ENCODE data around the gene BTD. TPM values are rescaled to one million over a fixed set of nuclear protein-coding genes. Genes with fewer than 3 reads are reported as not detected.

Gene BTD
- total RNA-seq, 2 donors from 2014 or later = 18.0 to 29.3 TPM

GRCh38 chr3:15690230-15690629 is 88.7 kb downstream of the BTD start:
- Histone ChIP-seq H3K27ac (no peak overlapping the region), H3K9ac (ENCODE audit: low read depth in 2 of 2, low read length in 2 of 2) (no peak overlapping the region), H3K27me3 (no peaks in the 10 kb centered on the region), H3K4me1 (no peaks in the 10 kb centered on the region), H3K36me3 (peaks cover 6% of the 10 kb centered on the region), H3K4me3 (no peak overlapping the region), H3K9me3 (no peaks in the 10 kb centered on the region)
- intact Hi-C loops (cut with DNase I) = no loop called here
- TF ChIP-seq CTCF (IDR thresholded peaks at IDR 0.05) = no peak
- no peak for DNase-seq

GRCh38 chr3:15690748-15691147 is 89.2 kb downstream of the BTD start:
- Histone ChIP-seq H3K9me3 (no peaks in the 10 kb centered on the region), H3K4me1 (no peaks in the 10 kb centered on the region), H3K27ac (no peak overlapping the region), H3K27me3 (no peaks in the 10 kb centered on the region), H3K36me3 (peaks cover 6% of the 10 kb centered on the region), H3K9ac (ENCODE audit: low read depth in 2 of 2, low read length in 2 of 2) (no peak overlapping the region), H3K4me3 (no peak overlapping the region)
- no peak for TF ChIP-seq CTCF (IDR thresholded peaks at IDR 0.05)
- intact Hi-C loops (cut with DNase I) = no loop called here
- DNase-seq = no peak

GRCh38 chr3:15693355-15693754 is 91.8 kb downstream of the BTD start:
- no peaks in the 10 kb centered on the region for H3K4me1 ChIP-seq
- H3K27me3 ChIP-seq = no peaks in the 10 kb centered on the region

GRCh38 chr3:15694628-15695027 is 93.1 kb downstream of the BTD start:
- no peak for DNase-seq
- Histone ChIP-seq H3K27me3 (no peaks in the 10 kb centered on the region), H3K4me3 (no peak overlapping the region), H3K4me1 (no peaks in the 10 kb centered on the region), H3K27ac (no peak overlapping the region), H3K9me3 (no peaks in the 10 kb centered on the region), H3K9ac (ENCODE audit: low read depth in 2 of 2, low read length in 2 of 2) (no peak overlapping the region), H3K36me3 (no peaks in the 10 kb centered on the region)
- intact Hi-C loops (cut with DNase I) = no loop called here
- TF ChIP-seq CTCF (IDR thresholded peaks at IDR 0.05) = no peak

More at GRCh38 chr3:15693355-15693754, 91.8 kb downstream of the BTD start:
- Histone ChIP-seq H3K27ac (no peak overlapping the region), H3K9me3 (no peaks in the 10 kb centered on the region), H3K4me3 (no peak overlapping the region), H3K9ac (ENCODE audit: low read depth in 2 of 2, low read length in 2 of 2) (no peak overlapping the region), H3K36me3 (peaks cover 6% of the 10 kb centered on the region)
- intact Hi-C loops (cut with DNase I) = no loop called here
- no peak for DNase-seq
- no peak for TF ChIP-seq CTCF (IDR thresholded peaks at IDR 0.05)

Small RNA genes lying within 50 kb of the gene (microRNA-seq; reads per million reads assigned to microRNA genes)
- gene MIR3134 = not detected

Other genes starting within 250 kb of the BTD start
- gene METTL6, start 174.2 kb upstream of the BTD start, total RNA-seq = 10 to 100 TPM in 1 of 2 donors, 1 to 10 TPM in 1; 8.8 to 11.4 TPM
- gene EAF1, start 174.1 kb upstream of the BTD start, total RNA-seq = 10 to 100 TPM; 24.9 to 28.0 TPM
- under 1 TPM; 0.79 to 0.85 TPM for gene COLQ, start 80.0 kb upstream of the BTD start, total RNA-seq
- 10 to 100 TPM; 13.1 to 19.1 TPM for gene HACL1, start 176 bp upstream of the BTD start, total RNA-seq
- 10 to 100 TPM; 40.7 to 46.2 TPM for gene ANKRD28, start 196.2 kb downstream of the BTD start, total RNA-seq

All from colonic mucosa (tissue), 4 donors.